ENCODE measurements around the gene NTNG1. TPM values are rescaled to one million over a fixed set of nuclear protein-coding genes. Genes with fewer than 3 reads are reported as not detected.

NTNG1 gene
- total RNA-seq, 2 experiments from 2014 or later: 2.3 to 5.9 TPM

- Histone ChIP-seq H3K9me2 (ENCODE audit: insufficient read depth, low read length) (no peaks in the 10 kb centered on the region), H2AFZ (ENCODE audit: low read length) (no peak overlapping the region), H3K79me2 (ENCODE audit: insufficient read depth, low read depth, low read length) (no peaks in the 10 kb centered on the region), H3K9me3 (ENCODE audit: low read length) (no peaks in the 10 kb centered on the region), H3K4me3 (ENCODE audit: low read depth, low read length, poor library complexity, severe bottlenecking) (no peak overlapping the region), H3K4me1 (ENCODE audit: insufficient read depth, low read length, poor library complexity, severe bottlenecking) (no peaks in the 10 kb centered on the region), H3K4me2 (ENCODE audit: low read length) (no peak overlapping the region), H3K36me3 (ENCODE audit: insufficient read depth, low read length) (no peaks in the 10 kb centered on the region), H3K27ac (ENCODE audit: low read depth, low read length, poor library complexity, severe bottlenecking) (no peak overlapping the region), H4K20me1 (ENCODE audit: insufficient read depth, low read length) (no peaks in the 10 kb centered on the region)
- CTCF ChIA-PET (ENCODE audit: unreplicated experiment): no interaction called here
- POLR2A ChIA-PET: interaction anchor here (0.6 kb wide), 1 partner anchor 726 kb away, joined by 3 read pairs; no protein-coding TSS in a partner anchor
- DNase-seq (ENCODE audit: low spot score): no peak
- intact Hi-C loops (cut with micrococcal nuclease; ENCODE audit: unreplicated experiment): no loop called here
- BruUV-seq (replicated peaks): no TSS peak
- TF ChIP-seq EZH2phosphoT487 (IDR thresholded peaks at IDR 0.05; ENCODE audit: borderline replicate concordance, low read depth, low read length) (no peak), CTCF (conservative IDR thresholded peaks at IDR 0.05; ENCODE audit: low read length) (no peak)
Observed at GRCh38 chr1:107095647-107096046, 45.2 kb upstream of the NTNG1 start.

- intact Hi-C loops (cut with micrococcal nuclease; ENCODE audit: unreplicated experiment): no loop called here
- Histone ChIP-seq H3K4me1 (ENCODE audit: insufficient read depth, low read length, poor library complexity, severe bottlenecking) (no peaks in the 10 kb centered on the region), H3K27ac (ENCODE audit: low read depth, low read length, poor library complexity, severe bottlenecking) (no peak overlapping the region), H2AFZ (ENCODE audit: low read length) (no peak overlapping the region), H3K9me2 (ENCODE audit: insufficient read depth, low read length) (no peaks in the 10 kb centered on the region), H3K79me2 (ENCODE audit: insufficient read depth, low read depth, low read length) (no peaks in the 10 kb centered on the region), H3K4me3 (ENCODE audit: low read depth, low read length, poor library complexity, severe bottlenecking) (no peak overlapping the region), H3K4me2 (ENCODE audit: low read length) (no peak overlapping the region), H3K9me3 (ENCODE audit: low read length) (no peaks in the 10 kb centered on the region), H4K20me1 (ENCODE audit: insufficient read depth, low read length) (no peaks in the 10 kb centered on the region), H3K36me3 (ENCODE audit: insufficient read depth, low read length) (no peaks in the 10 kb centered on the region)
- ChIA-PET CTCF (ENCODE audit: unreplicated experiment) (no interaction called here), POLR2A (no interaction called here)
- no peak for DNase-seq (ENCODE audit: low spot score)
- TF ChIP-seq EZH2phosphoT487 (IDR thresholded peaks at IDR 0.05; ENCODE audit: borderline replicate concordance, low read depth, low read length) (no peak), CTCF (conservative IDR thresholded peaks at IDR 0.05; ENCODE audit: low read length) (no peak)
- no TSS peak for BruUV-seq (replicated peaks)
Observed at GRCh38 chr1:107096690-107097089, 44.1 kb upstream of the NTNG1 start.

GRCh38 chr1:107098961-107099360, 41.9 kb upstream of the NTNG1 start:
- DNase-seq (ENCODE audit: low spot score): no peak
- Histone ChIP-seq H4K20me1 (ENCODE audit: insufficient read depth, low read length) (no peaks in the 10 kb centered on the region), H3K36me3 (ENCODE audit: insufficient read depth, low read length) (no peaks in the 10 kb centered on the region), H3K27ac (ENCODE audit: low read depth, low read length, poor library complexity, severe bottlenecking) (no peak overlapping the region), H3K4me1 (ENCODE audit: insufficient read depth, low read length, poor library complexity, severe bottlenecking) (no peaks in the 10 kb centered on the region), H3K79me2 (ENCODE audit: insufficient read depth, low read depth, low read length) (no peaks in the 10 kb centered on the region), H3K4me3 (ENCODE audit: low read depth, low read length, poor library complexity, severe bottlenecking) (no peak overlapping the region), H2AFZ (ENCODE audit: low read length) (no peak overlapping the region), H3K9me2 (ENCODE audit: insufficient read depth, low read length) (no peaks in the 10 kb centered on the region), H3K9me3 (ENCODE audit: low read length) (no peaks in the 10 kb centered on the region), H3K4me2 (ENCODE audit: low read length) (no peak overlapping the region)
- BruUV-seq (replicated peaks): no TSS peak
- POLR2A ChIA-PET: interaction anchor here (0.7 to 1.9 kb wide), 7 partner anchors 9 to 36 kb away, joined by 3 to 8 read pairs (median 3); no protein-coding TSS in a partner anchor
- intact Hi-C loops (cut with micrococcal nuclease; ENCODE audit: unreplicated experiment): no loop called here
- CTCF ChIA-PET (ENCODE audit: unreplicated experiment): no interaction called here
- TF ChIP-seq EZH2phosphoT487 (IDR thresholded peaks at IDR 0.05; ENCODE audit: borderline replicate concordance, low read depth, low read length) (no peak), CTCF (conservative IDR thresholded peaks at IDR 0.05; ENCODE audit: low read length) (no peak)
